HG03175 (cell line): Measurements from ENCODE around the gene USH1C.

Source experiments
- ATAC-seq: cut with Tn5 transposase; IDR thresholded peaks from one replicate; pipeline ENCODE4 v1.9.1; 2021; ENCODE audit warnings: mild to moderate bottlenecking, moderate library complexity; ENCODE audit not compliant: unreplicated experiment

Gene USH1C

DNA sequence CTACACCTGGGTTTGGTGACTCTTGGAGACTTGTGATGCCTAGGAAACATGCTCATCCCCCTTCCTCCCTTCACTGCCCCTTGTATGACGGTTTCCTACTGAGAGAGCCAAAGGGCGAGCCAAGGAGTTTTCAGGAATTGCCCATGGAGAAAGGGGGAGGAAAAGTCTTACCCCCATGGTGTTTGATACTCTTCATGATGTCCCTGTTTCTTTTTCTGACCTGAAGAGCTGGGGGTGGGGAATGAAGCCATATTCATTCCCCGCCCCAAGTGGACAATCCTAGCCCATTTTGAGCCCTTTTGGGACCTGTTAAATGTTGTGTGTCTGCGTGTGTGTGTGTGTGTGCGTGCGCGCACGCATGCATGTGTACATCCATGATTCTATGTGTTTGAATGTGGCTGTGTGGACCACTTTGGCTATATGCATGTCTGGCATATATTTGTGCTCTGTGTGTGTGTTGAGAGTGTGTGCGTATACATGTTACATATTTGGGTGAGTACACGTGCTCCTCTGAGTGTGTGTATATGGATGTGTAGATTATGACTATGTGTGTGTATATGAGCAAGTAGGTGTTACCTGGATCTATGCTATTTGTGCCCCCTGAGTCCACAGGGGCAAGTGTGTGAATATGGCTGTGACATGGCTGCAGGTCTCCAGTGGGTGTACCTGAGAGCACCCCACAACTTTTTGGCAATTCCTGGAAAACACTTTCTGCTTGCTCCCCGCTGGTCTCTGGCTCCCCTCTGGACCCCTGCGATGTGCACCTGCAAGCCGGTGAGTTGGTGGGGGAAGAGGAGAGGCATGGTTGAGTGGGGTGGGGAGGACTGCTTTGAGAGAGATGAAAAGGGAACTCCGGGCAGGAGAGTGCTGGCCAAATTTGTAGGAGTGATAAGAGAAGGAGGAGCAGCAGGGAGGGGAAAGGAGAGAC lies 27.5 kb upstream of the USH1C start:
- no peak for ATAC-seq

DNA sequence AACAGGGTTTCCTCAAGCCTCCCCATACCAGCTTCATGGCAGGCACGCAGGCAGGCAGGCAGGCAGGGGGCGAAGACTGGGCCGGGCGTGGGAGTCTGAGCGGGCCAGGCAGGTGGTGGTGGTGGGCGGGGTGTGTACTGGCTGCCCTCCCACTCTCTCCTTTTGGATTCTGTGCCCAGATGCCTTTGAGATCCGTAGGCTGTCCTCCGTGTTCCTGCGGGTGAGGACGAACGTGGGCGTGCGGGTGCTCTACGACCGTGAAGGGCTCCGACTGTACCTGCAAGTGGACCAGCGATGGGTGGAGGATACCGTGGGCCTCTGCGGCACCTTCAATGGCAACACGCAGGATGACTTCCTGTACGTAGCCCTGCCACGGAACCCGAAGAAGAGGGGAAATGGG lies 25.8 kb upstream of the USH1C start:
- no peak for ATAC-seq

DNA sequence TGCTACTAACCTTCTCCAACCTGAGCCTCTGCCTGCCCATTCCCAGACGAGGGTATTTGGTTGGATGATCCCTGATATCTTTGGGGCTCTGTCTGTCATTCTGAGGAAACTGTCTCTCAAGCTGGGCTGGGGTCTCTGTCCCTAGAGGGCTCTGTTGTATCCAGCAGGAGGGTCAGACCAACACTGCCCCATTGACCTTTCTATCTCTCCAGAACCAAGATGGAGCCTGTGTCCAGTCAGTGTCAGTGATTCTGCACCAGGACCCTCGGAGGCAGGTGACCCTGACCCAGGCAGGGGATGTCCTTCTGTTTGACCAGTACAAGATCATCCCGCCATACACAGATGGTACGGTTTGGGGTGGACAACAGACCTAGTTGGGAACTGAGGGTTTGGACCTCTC lies 24.7 kb upstream of the USH1C start:
- no peak for ATAC-seq

DNA sequence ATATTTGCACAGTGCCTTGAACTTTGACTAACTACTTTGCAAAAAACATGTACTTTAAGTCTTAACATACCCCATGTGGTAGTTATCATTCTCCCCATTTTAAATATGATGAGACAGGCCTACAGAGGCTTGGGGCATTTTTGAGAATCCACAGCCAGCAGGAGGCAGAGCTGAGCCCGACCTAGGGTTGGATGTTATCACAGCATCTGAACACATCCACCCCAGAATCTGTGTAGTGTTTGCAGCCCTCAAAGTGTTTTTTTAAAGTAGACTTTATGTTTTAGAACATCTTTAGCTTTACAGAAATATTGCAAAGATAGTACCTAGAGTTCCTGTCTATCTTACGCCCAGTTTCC lies 20.4 kb upstream of the USH1C start:
- ATAC-seq = no peak

DNA sequence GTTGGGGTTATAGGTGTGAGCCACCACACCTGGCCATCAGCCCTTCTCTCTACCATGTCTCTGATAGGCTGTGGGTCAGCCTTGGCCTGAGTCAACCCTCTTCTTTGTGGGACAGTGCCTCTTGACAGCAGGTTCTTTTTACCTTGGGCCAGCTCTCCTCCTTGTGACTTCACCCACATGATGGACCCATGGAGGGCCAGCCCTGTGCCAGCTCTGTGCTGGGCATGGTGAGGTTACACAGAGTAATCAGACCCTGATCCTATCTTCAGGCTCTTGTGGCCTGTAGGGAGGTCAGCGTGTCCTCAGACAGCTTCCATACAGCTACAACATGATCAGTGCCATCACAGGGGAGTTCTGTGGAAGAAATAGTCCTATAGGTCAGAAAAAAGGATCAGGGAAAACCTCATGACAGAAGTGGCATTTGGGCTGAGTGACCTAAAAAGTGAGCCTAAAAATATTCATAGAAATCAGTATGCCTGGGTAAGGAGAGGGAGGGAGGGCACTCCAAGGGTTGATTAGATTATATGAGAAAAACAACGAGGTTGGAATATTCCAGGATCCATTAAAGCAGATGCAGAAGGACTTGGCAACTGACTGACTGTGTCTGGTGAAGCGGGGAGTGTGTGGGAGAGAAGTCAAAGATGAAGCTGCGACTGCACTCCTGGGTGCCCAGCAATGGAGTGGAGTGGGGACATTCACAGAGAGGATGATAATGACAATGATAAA lies 19.9 kb upstream of the USH1C start:
- ATAC-seq = no peak

DNA sequence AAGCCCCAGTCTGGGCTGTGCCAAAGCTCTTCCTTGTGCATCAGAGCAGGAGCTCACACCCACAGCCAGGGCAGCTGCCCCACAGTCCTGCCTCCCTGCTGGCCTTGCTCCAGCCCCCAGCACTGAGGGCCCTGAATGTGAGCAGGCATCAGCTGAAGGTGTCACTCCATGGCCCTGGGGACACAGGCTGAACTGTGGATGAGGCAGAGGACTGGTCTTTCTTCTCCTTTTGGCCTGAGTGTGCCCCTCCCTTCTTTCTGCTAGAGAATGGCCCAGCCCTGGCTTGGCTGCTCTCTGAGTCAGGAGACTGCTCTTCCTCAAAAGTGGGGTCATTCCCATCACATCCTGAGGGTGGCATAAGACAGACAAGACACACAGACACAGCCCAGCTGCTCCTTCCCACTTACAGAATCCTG lies 19.0 kb upstream of the USH1C start:
- no peak for ATAC-seq

DNA sequence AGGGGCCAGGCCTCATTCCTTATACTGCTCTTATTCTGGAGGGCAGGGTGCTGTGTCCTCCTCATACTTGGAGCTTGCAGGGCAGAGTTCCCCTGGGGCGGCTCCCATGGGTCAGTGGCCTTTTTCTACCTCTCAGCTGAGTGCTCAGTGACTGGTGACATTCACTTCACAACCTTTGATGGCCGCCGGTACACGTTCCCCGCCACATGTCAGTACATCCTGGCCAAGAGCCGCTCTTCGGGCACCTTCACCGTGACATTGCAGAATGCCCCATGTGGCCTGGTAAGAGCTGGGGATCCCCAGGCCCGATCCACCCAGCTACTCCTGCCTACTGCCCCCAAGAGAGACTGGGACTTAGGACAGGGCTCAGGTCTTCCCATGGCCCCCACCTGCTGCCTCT lies 17.3 kb upstream of the USH1C start:
- no peak for ATAC-seq

DNA sequence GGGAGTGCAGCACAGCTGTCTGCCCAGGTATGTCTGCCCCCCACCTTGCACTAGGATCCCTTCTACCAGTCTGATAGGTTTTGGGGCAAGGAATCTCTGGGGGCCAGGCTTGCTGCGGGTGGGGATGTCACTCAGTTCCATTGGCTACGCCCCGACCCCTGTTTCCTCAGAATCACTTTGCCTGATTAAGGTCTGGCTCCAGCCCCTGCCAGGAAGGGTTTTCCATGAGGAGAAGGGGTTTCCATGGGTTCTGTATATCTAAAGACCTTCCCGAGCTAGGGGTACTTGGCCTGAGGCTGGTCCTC lies 16.8 kb upstream of the USH1C start:
- no peak for ATAC-seq

DNA sequence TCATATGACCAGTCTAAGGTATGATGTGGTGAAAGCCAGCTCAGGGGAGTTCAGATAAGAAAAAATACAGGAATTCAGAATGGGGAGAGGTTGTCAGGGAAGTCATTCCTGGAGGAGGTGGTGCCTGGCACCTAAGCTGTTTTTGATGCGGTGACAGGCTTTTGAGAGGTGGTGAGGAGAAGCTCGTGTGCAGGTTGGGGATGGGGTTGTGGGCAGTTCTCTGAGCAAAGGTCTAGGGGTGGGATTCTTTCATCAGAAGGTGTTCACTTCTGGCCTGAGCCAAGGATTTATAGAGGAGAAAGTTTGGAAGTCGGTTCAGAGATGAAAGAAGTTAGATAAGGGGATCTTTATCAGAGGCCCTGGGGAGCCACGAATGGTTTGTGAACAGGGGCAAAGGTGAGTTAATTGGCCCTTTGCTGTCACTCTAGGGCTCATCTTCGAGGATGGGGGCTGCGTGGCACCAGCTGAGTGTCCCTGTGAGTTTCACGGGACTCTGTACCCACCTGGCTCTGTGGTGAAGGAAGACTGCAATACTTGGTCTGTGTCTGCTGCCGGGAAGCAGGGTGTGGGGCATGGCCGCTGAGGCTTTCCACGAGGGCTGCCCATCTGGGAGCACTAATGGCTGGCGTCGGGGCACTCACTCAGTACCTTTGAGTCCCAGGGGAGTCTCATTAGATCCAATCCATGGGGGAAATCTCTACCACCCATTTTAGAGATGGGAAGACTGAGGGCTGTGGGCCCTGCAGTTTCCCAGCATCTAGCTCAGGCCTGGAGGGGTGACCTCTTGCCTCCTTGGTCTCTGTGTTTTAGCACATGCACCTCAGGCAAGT lies 16.3 kb upstream of the USH1C start:
- ATAC-seq = no peak

DNA sequence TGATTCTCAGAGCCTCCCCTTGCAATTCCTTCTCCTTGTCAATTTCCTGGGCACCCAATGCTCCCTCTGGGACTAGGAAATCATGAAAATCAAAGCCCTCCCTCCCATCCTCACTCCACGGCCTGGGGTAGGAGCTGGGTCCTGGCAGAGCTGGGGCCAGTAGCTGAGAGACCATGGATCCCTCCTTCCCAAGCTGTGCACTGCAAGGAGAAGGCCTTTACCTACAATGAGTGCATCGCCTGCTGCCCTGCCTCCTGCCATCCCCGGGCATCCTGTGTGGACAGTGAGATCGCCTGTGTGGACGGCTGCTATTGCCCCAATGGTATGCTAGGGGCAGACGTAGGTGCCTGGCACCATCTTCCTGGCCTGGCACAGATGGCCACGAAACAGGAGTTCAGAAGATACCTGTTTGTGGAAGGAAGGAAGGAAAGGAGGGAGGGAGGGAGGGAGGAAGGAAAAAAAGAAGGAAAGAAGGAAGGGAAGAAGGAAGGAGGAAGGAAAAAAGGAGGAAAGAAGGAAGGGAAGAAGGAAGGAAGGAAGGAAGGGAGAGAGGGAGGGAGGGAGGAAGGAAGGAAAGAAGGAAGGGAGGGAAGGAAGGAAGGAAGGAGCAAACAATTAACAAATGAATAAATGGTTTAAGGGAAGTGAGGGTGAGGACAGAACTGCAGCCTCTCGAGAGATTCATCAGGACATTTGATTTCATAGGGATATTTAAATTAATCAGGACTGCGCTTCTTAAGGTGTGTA lies 15.3 kb upstream of the USH1C start:
- no peak for ATAC-seq

DNA sequence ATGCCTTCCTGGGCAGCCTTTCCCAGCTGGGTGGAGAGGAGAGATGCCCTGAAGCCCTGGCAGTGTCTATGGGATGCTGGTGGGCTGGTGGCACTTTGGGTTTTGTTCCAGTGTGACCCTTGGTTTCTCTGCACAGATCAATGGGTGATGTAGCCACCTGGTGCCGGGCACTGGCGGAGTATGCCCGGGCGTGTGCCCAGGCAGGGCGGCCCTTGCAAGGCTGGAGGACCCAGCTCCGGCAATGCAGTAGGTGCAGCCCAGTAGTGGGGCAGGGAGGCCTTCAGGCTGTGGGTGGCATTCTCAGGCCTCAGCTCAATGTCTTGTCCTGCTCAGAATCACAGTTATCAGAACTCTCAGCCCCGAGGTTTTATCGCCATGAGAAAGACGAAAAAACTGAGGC lies 14.7 kb upstream of the USH1C start:
- no peak for ATAC-seq

DNA sequence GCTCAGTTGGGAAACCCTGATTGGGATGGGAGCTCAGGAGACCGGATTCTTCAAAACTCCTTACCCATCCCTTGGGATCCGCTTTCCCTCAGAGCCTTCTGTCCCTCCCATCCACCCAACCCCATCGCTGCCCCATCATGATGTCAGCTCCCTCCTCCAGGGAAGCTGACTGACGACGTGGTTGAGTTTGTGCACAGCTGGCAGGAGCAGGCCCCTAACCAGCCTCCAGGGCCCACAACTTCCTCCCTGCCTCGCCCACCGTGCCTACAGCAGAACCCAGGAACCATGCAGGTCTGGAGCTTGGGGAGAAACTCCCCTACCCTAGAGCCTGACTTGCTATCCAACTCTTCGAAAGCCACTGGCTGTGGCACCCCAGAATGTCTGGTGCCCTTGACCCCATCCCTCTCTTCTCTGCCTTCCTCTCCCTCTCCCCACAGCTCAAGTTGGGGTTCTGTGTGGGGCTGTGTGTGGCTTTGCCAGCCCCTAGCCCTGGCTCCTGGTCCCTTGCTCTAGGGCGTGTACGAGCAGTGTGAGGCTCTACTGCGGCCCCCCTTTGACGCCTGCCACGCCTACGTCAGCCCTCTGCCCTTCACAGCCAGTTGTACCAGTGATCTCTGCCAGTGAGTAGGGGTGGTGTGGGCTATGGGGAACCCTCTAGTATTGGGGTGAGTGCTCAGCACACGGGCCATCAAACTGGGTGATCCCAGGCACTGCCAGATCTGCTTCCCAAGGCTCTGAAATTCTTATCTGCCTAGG lies 14.0 kb upstream of the USH1C start:
- ATAC-seq = no peak

DNA sequence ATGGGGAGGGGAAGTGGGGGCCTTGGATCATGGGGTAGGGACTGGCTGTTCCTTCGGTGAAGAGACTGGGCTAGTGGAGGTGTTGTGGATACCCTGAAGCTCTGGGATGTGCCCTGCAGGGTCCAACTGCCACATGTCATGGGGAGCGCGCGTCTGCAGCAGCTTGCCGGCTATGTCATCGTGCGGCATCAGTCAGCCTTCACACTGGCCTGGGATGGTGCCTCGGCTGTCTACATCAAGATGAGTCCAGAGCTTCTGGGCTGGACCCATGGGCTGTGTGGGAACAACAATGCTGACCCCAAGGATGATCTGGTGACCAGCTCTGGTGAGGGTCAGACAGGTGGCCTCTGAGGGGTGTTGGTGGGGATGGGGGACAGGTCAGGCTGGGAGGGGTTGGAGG lies 12.8 kb upstream of the USH1C start:
- no peak for ATAC-seq

DNA sequence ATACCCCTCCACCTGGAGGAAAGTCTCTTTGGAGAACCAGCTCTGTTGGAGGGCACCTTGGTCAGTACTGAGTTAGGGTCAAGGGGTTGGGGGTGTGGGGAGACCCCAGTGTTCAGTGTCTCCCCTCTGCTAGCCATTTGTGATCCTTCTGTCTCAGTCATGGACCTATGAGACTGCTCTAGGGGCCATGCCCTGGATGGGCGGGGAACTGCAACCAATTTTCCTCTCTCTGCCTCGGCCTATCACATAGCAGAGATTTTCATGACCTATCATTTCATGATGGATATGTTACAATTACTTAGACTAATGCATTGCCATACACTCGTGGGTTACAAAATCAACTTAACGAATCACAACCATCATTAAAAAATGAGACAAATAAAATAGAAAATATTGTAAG lies 10.3 kb upstream of the USH1C start:
- ATAC-seq = no peak

DNA sequence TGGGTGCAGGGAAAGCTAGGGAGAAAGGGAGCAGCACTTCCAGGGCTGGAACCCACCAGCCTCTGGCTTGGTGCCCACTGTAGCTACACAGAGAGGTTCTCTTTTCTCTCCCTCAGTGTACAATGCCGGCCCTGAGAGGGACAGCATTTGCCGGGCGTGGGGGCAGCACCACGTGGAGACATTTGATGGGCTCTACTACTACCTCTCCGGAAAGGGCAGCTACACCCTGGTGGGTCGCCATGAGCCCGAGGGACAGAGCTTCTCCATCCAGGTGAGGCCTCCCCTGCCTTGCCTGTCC lies 9.0 kb upstream of the USH1C start:
- ATAC-seq = no peak

DNA sequence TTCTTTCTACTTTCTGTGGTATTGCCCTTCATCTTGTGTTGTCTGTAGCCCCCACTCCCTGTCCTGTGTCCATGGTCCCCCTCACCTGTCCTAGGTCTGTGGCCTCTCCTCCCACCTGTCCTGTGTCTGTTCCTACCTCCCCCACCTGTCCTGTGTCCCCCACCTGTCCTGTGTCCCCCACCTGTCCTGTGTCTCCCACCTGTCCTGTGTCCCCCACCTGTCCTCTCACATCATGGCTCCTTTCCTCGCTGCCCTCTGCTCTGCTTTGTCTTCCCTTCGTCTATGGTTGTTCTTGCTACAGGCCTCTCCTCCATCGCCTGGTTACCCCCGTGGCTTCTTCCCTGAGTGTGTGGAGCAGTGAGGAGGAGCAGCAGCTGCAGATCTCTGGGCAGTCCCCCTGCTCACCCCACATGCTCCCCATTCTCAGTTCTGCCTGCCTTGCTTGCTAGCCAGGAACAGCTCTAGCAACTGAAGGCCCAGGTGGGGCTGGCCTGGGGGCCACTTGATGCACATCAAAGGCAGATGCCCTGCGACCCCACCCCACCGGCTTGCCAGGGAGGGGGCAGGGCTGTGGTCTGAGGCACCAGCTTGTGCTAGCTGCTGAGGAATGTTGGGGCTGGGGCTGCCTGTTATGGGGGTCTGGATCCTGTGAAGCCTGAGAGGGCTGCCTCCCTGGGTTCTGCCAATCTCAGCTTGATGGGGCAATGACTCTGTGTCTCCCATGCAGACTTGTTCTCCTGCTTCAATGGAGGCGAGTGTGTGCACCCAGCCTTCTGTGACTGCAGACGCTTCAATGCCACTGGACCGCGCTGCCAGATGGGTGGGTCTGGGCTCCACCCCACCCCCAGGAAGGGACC lies 8.4 kb upstream of the USH1C start:
- ATAC-seq = no peak

DNA sequence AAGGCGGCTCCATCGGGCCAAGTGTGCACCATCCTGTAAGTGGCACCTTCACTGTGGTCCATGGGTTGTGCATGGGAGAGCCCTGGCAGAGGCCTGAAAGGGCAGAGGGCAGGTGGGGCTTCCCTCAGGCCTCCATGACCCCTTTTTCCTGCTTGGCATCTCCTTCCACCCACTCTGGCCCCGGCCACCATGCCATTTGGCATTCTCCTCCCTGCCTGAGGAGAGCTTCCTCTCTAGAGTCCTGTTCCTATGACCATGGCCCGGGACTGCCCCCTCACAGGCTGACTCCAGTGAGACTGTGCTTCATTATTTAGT lies 7.8 kb upstream of the USH1C start:
- no peak for ATAC-seq

DNA sequence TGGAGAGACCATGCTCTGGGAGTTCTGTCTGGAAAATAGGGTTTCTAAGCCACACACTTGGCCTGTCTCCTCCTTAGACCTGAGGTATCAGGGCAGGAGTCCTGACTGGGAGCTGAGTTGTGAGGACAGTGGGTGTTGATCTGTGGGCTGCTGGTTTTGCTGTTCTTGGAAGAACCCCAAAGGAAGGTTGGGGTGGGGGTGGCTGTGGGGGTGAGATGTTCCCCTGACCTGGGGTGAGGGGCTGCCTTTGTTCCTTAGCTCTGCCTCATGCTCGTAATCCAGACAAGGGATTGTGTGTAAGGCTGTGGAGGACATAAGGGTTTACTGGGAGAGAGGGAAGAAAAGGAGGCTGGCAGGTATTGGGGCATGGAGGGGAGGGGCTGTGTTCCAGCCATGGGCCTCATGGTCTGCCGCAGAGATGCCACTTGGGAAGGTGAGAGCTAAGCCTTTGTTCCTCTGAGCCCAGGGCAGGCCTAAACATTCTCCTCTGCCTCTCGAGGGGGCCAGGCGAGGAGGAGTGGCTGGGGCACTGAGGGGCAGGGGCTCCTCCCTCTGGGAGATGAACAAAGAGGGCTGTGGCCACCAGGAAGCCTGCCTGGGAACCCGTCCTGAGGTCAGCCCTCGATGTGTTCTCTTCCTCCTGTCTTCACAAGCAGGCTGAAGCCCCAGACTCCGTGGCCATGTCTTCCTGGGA lies 7.3 kb upstream of the USH1C start:
- no peak for ATAC-seq
